ENCODE data around the gene ARPC1B. TPM values are rescaled to one million over a fixed set of nuclear protein-coding genes. Genes with fewer than 3 reads are reported as not detected.

Gene ARPC1B
- total RNA-seq, 1 donor: 186 TPM

DNA sequence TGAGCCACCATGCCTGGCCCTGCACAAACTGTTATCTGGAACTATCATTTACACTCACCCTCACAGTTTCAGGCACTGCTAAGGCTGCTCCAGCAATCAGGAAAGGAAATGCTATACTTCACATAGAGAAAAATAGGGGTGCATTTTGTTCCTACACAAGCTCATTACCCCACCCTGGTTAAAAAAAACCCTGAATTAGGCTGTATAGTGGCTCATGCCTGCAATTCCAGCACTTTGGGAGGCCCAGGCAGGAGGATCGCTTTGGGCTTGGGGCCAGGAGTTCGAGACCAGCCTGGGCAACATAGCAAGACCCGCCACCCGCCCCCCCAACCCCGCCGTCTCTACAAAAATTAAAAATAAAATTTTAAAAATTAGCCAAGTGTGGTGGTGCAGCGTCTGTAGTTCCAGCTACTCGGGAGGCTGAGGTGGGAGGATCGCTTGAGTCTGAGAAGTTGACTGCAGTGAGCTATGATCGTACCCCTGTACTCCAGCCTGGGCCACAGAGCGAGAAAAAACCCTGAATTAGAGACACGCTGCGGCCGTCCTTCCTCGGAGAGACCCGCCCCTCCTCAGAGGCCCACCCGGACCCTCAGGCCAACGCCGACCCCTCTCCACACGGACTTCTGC lies 63.5 kb downstream of the ARPC1B start:
- TF ChIP-seq, protein P1, sequence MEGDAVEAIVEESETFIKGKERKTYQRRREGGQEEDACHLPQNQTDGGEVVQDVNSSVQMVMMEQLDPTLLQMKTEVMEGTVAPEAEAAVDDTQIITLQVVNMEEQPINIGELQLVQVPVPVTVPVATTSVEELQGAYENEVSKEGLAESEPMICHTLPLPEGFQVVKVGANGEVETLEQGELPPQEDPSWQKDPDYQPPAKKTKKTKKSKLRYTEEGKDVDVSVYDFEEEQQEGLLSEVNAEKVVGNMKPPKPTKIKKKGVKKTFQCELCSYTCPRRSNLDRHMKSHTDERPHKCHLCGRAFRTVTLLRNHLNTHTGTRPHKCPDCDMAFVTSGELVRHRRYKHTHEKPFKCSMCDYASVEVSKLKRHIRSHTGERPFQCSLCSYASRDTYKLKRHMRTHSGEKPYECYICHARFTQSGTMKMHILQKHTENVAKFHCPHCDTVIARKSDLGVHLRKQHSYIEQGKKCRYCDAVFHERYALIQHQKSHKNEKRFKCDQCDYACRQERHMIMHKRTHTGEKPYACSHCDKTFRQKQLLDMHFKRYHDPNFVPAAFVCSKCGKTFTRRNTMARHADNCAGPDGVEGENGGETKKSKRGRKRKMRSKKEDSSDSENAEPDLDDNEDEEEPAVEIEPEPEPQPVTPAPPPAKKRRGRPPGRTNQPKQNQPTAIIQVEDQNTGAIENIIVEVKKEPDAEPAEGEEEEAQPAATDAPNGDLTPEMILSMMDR (IDR thresholded peaks at IDR 0.05; ENCODE audit: insufficient read depth, low read depth, low read length): no peak
- H3K4me3 ChIP-seq (ENCODE audit: low read depth, low read length): peak overlapping the region; percentile 98
- DNase-seq (ENCODE audit: low read depth): no peak

DNA sequence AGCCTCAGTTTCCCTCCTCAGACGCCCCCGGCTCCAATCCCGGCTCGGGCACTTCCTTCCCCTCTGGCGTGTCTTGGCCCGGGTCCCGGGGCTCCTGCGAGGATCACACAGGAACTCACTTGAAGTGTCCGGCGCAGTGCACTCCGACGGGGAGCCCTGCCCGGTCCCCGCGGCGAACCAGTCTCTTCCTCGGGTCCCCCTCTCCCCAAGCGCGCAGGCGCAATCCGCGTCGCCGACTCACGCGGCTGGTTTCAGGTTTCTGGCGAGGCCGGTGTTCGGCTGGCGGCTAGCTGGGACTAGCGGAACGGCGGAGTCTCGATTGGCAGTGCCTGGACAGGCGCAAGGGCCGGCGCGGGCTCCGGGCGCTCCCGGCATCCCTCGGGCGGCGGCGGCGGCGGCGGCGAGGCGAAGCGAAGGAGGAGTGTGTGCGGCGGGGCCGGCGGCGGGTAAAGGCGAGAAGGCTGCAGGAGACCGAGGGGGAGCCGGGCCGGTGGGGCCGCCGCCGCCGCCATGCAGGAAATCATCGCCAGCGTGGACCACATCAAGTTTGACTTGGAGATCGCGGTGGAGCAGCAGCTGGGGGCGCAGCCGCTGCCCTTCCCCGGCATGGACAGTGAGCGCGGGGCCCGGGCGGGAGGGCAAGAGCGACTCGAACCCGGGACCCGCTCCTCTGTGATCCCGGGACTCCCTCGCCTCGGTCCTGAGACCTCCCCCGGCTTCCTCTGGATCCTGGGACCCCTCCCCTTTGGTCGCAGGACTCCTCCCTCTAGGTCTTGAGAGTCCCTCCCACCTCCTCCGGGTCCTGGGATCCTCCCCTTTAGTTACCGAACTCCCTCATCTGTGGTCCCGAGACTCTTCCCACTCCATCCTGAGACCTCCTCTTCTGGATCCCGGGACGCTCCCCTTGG lies 64.3 kb downstream of the ARPC1B start, which contains the start of the genes CPSF4 and PTCD1:
TSS of gene CPSF4 (plus strand) at position 371 of the 908 bp plus-strand sequence. CDS start at position 511, 140 bp downstream.
TSS of gene PTCD1 (minus strand) at position 226 of the 908 bp plus-strand sequence. CDS start 3,556 bp downstream, outside the sequence.
- DNase-seq (ENCODE audit: low read depth): peak; percentile 95

DNA sequence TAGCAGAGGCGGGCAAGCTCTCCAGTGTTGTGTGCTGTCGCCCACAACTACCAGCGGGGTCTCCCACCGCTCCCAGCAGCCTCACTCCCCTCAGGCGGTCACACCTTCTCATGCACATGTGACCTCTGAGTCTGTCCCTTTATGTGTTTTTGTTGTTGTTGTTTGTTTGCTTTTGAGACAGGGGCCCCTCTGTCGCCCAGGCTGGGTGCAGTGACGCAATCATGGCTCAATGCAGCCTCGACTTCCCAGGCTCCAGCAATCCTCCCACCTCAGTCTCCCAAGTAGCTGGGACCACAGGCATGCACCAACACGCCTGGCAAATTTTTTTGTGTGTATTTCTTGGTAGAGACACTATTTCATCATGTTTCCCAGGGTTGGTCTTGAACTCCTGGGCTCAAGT lies 65.7 kb downstream of the ARPC1B start:
- peak; percentile 49 for DNase-seq (ENCODE audit: low read depth)
- TF ChIP-seq, protein P1 (IDR thresholded peaks at IDR 0.05; ENCODE audit: insufficient read depth, low read depth, low read length): no peak

More for the DNA sequence above, 64.3 kb downstream of the ARPC1B start, which contains the start of the genes CPSF4 and PTCD1:
- H3K4me3 ChIP-seq (ENCODE audit: low read depth, low read length): peak within 1 kb of the TSS; percentile 98
- TF ChIP-seq, protein P1 (IDR thresholded peaks at IDR 0.05; ENCODE audit: insufficient read depth, low read depth, low read length): no peak

More for the DNA sequence above, 65.7 kb downstream of the ARPC1B start:
- H3K4me3 ChIP-seq (ENCODE audit: low read depth, low read length): peak overlapping the region; percentile 98

Other genes with a start within 250 kb of the ARPC1B start
- gene SMURF1, start 230.6 kb upstream of the ARPC1B start, total RNA-seq: 28.7 and 29.8 TPM in 2 replicates
- not detected in 2 replicates for gene KPNA7, start 166.6 kb upstream of the ARPC1B start, total RNA-seq
- not detected in 2 replicates for gene MYH16, start 101.9 kb upstream of the ARPC1B start, total RNA-seq
- 158 and 160 TPM in 2 replicates for gene ARPC1A, start 48.8 kb upstream of the ARPC1B start, total RNA-seq
- gene PDAP1, start 33.9 kb downstream of the ARPC1B start, total RNA-seq: 34.5 and 38.0 TPM in 2 replicates
- gene BUD31, start 34.2 kb downstream of the ARPC1B start, total RNA-seq: 101 and 170 TPM in 2 replicates
- gene PTCD1, start 64.1 kb downstream of the ARPC1B start, total RNA-seq: 7.7 and 8.2 TPM in 2 replicates
- 33.8 and 38.4 TPM in 2 replicates for gene CPSF4, start 64.2 kb downstream of the ARPC1B start, total RNA-seq
- 190 and 573 TPM in 2 replicates for gene ATP5MF, start 91.4 kb downstream of the ARPC1B start, total RNA-seq
- 9.3 and 11.7 TPM in 2 replicates for gene ZNF789, start 98.2 kb downstream of the ARPC1B start, total RNA-seq
- 22.5 and 30.2 TPM in 2 replicates for gene ZNF394, start 125.6 kb downstream of the ARPC1B start, total RNA-seq
- gene ZKSCAN5, start 129.9 kb downstream of the ARPC1B start, total RNA-seq: 11.6 and 17.7 TPM in 2 replicates
- gene FAM200A, start 177.4 kb downstream of the ARPC1B start, total RNA-seq: 5.5 and 9.5 TPM in 2 replicates
- 75.7 and 88.5 TPM in 2 replicates for gene ZNF655, start 183.9 kb downstream of the ARPC1B start, total RNA-seq
- 0.43 and 1.6 TPM in 2 replicates for gene TMEM225B, start 223.5 kb downstream of the ARPC1B start, total RNA-seq
- 11.9 and 13.4 TPM in 2 replicates for gene ZSCAN25, start 242.2 kb downstream of the ARPC1B start, total RNA-seq